NCI-H1417 treated with DMSO at 0.1 percent for 48 hours (cell line): ENCODE results near the gene CCDC85C.
"Not testable (repeated sequence)": the region's sequence is repeated elsewhere in the genome, so short reads cannot be mapped to it uniquely, and the experiment has no call there.

Source experiments
- DNase-seq: peaks from one replicate; lab custom pipeline; 2025; lab: John Stamatoyannopoulos, UW

Gene CCDC85C

DNA sequence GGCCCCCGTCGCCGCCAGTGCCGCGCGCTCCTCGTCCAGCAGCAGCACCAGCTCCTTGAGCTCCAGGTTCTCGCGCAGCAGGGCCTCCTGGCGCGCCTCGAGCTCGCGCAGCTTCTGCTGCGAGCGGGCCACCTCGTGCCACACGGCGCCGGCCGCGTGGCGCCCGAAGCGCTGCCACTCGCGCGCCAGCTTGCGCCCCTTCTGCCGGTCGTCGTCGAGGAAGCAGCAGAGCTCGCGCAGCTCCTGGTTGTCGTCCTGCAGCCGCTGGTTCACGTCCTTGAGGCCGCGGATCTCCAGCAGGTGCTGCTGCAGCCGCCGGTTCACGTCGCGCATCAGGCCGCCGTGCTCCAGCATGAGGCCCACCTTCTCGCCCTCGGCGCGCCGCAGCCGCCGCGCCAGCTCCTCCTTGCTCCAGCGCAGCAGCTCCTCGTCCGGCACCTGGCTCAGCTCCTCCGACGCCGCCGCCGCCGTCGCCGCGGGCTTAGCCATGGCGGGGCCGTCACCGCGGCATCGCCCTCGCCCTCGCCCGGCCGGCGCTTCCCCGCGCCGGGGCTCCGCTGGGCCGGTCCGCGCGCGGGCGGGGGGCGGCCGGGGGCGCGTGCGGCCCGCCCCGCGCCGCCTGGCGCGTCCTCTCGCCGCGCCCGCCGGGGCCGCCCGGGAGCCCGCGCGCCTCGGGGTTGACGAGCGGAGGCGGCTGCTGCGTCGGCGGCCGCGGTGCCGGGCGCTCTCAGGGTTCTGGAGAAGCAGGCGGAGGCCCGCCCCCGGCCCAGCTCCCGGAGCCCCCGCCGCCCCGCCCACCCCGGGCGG lies at the start of gene CCDC85C:
CCDC85C (minus strand) TSS at position 737 of the 807 bp plus-strand sequence; CDS start at position 489, 248 bp downstream.
- no peak for DNase-seq

DNA sequence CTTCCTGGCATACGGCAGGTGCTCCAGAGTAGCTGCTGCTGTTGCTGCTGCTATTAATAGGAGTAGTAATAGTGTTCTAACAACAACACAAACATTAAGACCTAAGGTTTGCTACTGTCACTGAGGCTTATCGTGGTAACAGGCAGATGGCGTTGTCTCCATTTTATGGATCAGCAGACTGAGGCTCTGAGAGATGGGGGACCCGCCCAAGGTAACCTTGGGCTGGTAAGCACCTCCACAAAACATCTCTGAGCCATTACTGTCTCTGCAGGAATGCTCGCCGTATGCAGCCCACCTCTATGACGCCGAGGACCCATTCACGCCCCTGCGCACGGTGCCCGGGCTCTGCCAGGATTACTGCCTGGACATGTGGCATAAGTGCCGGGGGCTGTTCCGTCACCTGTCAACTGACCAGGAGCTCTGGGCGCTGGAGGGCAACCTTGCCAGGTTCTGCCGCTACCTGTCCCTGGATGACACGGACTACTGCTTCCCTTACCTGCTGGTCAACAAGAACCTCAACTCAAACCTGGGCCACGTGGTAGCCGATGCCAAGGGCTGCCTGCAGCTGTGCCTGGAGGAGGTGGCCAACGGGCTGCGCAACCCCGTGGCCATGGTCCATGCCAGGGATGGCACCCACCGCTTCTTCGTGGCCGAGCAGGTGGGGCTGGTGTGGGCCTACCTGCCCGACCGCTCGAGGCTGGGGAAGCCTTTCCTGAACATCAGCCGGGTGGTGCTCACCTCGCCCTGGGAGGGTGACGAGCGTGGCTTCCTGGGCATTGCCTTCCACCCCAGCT lies 48.1 kb upstream of the CCDC85C start:
- DNase-seq: no peak

DNA sequence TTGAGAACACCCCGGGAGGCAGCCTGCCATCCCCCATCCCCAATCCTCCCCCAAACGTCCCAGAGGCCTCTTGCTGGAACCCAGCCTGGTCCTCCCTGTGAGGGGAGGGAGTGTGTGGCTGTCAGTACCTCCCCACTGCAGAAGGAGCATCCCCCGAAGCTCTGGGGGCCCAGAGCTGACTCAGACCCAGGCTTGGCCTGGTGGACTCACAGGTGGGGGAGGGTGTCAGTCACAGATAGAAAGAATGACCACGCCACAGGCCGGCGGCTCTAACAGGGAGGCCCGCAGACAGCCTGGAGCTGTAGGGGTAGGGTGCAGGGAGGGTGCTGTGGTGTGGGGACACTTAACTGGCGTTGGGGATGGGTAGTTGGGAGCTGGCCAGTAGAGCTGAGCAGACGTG lies 46.2 kb upstream of the CCDC85C start:
- no peak for DNase-seq

DNA sequence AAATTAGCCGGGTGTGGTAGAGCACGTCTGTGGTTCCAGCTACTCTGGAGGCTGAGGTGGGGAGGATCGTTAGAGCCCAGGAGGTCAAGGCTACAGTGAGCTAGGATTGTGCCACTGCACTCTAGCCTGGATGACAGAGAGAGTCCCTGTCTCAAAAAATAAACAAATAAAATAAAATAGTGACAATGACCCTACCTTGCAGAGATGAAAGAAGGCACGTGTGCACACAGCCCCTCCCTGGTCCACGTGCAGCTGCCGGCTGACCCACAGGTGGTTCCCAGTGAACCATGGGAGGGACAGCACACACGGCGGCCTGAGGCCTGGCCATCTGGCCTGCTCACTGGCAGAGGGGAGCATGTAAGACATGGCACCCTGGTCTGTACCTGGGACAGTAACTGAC lies 45.6 kb upstream of the CCDC85C start:
- DNase-seq: no peak

DNA sequence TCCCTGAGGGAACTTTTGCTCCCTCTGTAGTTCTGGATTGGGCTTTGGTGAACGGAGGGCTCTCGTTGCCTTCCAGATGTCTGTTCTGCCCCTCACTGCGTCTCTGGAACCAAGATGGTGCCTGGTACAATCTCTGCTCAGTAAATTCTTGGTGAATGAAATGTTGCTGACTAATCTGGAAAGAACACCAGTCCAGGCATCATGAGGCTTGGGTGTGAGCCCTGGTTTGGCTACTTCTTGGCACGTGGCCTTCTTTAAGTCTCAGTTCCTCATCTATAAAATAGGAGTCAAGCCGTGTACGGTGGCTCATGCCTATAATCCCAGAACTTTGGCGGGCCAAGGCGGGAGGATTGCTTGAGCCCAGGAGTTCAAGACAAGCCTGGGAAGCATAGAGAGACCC lies 45.2 kb upstream of the CCDC85C start:
- DNase-seq: no peak

DNA sequence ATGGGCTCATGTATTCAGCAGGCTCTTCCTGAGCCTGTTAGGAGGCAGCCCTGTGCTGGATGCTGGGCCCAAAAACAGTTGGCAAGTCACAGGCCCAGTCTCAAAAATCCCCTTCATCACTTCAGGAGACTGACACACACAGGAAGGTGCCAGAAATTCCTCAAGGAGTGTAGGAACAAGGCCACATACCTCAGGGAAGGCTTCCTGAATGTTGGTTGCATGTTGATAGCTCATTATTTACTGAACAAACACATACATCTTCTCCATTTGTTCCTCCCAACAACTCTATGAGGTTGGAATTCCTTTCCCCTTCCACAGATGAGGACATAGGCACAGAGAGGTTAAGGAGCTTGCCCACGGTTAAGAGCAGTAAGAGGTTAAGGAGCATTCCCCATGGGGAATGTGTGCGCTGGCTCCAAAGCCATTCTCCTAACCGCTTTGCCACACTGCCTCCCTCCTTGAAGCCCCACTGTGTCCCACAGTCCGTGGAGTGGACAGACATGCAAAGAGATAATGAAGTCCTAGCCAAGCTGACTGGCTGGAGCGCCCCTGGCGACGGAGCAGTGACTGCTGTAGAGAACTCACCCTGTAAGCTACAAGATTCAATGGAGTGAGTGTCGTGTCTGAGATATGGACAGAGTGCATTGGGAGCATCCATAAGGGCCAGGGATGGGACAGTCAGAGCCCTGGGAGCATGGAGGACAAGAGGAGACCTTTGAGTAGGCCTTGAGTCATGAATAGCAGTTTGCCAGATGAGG lies 44.2 kb upstream of the CCDC85C start:
- DNase-seq: no peak

DNA sequence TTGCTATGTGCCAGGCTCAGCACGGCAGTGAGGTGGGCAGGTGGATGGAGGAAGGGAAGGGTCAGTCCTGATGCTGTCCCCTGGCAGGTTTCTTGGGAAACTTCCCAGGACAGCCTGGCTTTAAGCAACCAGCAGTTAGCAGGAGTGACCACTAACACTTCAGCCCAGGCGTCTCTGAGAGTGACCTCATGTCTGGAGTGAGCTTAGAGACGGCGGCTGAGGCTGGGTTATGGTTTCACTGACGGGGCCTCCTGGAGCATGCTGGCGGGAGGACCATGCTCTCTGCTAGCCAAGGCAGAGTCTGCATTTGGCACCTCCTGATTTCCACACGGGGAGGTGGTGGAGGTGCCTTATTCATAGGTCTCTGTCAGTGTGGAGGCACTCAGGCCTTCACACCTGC lies 43.4 kb upstream of the CCDC85C start:
- no peak for DNase-seq

DNA sequence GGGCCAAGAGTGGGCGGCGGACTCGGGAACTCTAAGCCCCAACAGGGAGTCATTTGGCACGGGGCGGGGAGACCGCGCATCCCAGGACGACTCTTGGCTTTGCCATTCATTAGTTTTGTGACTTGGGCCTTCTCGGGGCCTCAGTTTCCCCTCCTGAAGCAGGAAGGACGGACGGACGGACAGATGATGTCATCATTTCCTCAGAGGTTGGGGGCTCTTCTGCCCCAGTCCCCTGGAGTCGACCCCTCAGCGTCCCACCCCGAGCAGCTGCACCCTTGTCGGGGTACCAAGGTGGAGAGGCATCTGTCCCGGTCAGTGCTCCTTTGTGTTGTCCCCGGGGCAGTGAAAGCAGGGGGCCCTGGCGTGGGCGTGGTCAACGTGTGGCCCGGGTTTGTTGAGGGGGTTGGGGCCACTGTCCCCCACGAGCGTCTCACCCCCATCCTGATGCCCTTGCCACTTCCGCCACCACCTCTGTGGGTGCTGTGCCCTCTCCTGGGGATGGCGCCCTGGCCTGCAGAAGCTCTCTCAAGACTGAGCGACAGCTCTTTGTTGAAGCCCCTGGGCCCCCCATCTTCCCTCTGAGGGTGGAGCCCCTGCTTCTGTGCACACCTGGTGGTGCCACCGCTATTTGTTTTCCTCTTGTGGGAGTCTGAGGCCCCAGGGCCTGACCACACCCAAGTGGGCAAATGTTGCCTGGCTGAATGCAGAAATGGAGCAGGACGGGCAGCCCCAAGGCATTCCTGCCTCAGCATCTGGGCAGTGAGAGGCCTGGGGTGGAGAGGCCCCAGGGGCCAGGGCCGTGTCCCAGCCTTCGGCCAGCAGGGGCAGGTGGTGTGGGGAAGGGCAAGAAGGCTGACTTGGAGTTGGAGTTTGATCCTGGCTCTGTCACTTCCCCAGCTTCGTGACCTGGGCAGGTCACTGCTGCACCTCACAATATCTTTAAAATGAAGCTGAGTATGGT lies 41.8 kb upstream of the CCDC85C start:
- no peak for DNase-seq

DNA sequence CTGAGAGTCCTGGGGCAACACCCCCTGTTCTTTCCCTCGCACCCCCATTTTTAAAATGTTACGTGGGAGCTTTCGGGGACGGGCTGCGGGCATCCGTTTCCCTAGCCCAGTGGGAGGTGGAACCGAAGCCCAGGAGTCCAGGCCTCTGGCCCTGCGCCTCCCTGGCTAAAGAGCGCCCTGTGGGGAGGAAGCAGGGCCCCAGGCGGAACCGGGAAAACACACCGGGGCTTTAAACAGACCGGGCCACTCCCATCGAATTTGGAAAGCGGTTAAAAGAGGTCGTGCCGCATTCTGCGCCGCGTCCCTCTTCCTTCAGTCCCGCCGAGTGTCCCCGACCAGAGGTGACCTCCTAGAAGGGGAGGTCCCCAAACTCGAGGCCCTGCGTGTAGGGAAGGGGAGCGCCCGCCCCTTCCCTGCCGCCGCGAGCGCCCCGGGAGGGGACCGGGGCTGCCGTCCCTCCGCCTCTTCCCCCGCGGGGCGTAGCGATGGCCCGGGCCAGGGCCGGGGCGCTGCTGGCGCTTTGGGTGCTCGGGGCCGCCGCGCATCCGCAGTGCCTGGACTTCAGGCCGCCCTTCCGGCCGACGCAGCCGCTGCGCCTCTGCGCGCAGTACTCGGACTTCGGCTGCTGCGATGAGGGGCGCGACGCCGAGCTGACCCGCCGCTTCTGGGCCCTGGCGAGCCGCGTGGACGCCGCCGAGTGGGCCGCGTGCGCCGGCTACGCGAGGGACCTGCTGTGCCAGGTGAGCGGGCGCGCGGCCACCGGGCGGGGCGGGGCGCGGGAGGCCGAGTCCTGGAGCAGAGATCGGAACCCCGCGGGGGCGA lies 40.9 kb upstream of the CCDC85C start, which contains the start of gene HHIPL1:
HHIPL1 (plus strand) TSS at position 407 of the 822 bp plus-strand sequence; CDS start at position 486, 79 bp downstream.
- DNase-seq: no peak

DNA sequence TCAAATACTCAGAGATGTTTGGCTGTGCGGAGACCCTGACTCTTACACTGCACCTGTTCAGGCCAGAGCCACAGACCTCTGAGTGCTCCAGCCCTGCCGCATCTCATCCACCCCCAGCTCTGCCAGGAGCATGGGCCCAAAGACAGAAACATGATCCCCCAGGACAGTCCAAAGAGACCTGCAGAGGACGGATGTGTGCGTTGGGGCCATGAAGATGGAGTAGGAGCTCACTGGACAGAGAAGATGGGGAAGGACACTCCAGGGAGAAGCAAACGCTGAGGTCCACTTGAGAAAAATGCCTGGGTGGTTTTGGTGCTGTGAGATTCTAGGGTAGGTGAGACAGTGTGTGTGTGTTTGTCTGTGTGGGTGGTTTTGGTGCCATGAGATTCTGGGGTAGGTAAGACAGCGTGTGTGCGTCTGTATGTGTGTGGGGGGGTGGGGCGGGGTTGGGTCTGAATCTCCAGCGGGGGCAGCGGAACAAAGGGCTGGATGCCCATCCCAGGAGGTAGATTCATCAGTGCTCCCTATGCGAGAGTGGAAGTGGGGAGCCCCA lies 40.1 kb upstream of the CCDC85C start:
- DNase-seq: no peak

DNA sequence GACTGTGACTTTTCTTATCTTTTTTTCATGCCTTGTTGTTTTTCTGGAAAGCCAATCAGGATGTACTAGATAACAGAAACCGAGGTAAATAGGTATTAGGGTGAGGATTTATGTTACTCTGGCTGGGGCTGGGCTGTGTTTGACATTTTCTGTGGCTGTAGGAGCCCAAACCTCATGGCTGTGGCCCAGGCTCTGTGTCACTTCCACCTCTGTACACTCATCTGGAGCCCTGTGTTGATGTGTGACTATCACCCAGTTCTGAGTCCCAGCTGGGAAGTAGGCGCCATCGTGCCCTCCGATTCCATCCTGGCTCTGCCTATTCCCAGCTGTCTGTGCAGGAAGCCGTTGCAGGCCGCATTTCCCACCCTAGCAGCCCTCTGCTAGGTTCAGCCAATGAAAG lies 39.3 kb upstream of the CCDC85C start:
- no peak for DNase-seq

DNA sequence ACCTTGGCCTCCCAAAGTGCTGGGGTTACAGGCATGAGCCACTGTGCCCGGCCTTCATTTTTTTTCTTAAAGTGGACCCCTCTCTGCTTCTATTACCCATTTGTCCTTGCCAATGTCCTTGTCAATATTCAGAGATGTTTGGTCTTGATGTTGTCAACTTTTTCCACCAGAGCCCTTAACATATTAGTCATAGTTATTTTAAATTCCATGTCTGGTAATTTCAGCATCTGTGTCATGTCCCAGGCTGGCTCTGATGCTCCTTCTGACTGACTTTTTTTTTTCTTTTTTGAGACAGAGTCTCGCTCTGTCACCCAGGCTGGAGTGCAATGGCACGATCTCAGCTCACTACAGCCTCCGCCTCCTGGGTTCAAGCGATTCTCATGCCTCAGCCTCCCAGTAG lies 38.8 kb upstream of the CCDC85C start:
- DNase-seq: not testable (repeated sequence)

DNA sequence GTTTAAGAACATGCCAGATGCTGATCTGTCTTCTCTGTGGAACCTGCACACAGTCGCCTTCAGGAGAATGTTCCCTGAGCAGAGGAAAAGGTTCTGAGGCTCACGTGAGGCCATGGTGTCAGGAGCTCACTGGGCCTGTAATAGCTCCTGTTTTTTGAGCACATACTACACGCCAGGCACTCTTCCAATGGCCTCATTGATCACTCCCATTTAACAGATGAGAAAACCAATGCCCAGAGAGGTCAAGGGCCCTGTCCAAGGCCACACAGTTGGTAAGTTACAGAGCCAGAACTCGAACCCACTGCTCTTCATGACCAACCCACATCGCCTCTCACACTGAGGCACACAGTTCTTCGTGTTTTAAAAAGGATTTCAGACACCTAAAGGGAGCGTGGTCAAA lies 33.6 kb upstream of the CCDC85C start:
- no peak for DNase-seq

DNA sequence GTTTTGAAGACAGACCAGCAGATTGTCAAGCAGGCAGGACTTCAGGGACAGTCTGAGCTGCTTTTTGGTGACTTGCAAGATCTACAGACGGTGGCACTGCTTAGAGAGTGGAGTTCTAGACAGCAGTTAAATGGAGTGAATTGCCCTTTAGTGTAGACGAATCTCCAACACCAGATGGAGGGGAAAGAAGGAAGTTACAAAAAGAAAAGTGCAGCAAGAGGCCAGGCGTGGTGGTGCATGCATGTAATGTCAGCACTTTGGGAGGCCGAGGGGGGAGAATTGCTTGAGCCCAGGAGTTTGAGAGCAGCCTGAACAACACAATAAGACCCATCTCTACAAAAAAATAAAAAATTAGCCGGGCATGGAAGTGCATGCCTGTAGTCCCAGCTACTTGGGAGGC lies 32.5 kb upstream of the CCDC85C start:
- DNase-seq: no peak

DNA sequence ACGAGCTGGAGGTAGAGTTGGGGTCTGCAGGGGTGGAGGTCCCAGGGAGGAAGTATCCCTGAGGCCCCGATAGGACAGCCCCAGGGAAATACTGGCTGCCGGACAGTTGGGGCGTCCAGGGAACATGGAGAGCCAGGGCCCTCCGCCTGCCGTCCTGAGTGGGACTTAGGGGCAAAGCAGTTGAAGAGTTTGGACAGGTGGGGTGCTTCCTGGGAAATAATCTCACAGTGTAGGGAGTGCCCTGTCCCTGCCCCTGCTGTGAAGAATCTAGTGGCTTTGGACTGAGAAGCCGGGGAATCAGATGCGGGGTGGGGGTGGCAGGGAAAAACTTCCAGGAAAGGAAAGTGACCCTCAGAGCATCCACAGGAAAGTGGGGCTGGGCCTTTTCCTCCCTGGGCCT lies 31.1 kb upstream of the CCDC85C start:
- DNase-seq: no peak

DNA sequence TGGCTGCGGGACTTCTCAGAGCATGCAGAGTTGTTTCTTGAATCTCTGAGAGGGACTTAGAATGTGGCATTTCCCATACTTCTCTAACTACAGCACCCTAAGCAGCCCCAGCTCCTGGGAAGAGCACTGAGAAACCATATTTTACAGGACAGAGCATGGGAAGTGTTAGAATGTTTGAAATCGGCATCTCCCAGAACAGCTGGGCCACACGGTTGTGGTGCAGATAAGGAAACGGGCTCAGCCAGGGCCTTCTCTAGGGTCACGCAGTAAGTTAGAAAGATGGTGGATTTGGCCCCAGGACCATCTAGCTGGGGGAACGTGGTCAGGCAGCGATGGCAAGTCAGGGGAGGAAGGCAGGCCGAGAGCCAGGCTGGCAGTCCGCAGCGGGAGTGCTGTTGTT lies 30.4 kb upstream of the CCDC85C start:
- no peak for DNase-seq

DNA sequence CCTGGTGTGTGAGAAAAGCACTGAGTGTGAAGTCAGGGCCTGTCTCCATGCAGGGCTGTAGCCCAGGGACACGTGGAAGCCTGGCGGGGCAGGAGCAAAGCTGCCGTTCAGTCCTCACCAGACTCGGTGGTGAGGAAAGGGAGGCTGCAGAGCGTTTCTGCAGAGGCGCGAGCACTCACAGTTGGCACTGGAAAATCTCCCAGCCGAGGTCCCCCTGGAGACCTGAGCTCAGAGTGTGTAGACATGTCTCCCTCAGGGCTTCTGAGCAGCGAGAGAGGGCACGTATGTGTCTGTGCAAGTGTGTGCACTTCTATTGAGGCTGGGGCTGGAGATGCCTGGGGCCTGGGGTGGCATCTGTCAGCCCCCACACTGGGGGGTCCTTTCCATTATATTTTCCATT lies 29.9 kb upstream of the CCDC85C start:
- DNase-seq: no peak

DNA sequence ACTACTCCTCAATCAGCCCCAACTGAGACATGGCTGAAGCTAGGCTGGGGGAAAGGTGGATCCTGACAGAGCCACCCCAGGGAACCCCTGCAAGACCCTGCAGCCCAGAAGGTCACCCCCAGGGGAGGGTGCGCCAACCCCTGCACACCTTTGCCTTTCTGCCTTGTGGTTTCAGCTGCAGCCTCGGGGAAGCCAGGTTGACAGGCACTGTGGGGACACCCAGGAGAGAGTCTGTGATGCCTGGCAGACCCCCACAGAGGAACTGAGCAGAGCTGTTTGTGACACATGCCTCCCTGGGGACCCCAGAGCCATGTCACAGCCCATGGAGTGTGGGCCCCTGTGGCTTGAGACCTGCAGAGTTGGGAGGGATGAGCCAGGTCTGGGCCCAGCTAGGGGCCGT lies 29.1 kb upstream of the CCDC85C start:
- DNase-seq: no peak

DNA sequence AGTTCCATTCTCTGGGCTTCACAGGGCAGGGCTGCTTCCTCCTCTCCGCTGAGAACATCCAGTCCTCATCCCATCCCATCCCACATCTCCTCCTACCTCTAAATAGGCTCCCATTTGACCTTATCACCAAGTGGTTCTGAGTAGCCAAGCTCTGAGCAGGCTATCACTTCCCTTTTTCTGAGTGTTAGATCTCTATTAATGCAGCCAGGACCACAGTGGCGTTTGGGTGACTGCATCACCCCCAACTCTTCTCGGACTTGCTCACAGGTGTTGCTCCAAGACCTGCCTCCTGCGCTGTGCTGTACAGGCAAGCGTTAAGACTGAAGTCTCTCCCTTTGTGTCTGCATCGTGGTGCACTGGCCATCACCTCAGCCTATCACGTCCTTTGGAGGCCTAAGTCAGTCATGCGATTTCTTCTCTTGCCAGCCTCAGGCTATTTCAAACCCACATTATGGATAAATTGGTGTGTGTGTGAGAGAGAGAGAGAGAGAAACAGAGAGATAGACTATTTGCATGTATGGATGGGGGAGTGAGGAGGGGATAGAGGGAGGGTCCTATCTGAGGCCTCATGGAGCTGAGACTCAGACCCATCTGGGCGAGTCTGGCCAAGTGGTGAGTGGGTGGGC lies 28.5 kb upstream of the CCDC85C start:
- DNase-seq: no peak

DNA sequence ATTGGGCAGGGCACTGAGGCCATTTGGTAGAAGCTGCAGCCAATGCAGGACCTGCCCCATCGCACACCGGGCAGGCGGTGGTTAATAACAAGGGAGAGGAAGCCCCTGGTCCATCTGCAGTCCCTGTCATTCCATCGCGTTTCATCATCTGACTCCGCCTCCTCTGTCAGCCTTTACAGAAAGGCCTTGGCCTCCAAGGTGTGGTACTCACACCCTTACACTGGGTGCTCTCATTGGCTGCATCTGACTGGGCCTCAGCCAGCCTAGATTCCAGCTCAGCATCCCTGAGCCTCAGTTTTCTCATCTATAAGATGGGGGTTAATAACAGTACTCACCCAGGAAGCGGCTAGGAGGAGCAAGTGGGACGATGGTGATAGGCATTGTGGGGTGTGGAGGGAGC lies 26.2 kb upstream of the CCDC85C start:
- DNase-seq: no peak
